HG03159 (cell line): Measurements from ENCODE around the gene HS3ST6.
"Not testable (repeated sequence)": the region's sequence is repeated elsewhere in the genome, so short reads cannot be mapped to it uniquely, and the experiment has no call there.

Experiments used
- ATAC-seq: cut with Tn5 transposase; IDR thresholded peaks from one replicate; pipeline ENCODE4 v1.9.1; 2021; ENCODE audit warnings: mild to moderate bottlenecking, moderate library complexity; ENCODE audit not compliant: unreplicated experiment

HS3ST6 gene

DNA sequence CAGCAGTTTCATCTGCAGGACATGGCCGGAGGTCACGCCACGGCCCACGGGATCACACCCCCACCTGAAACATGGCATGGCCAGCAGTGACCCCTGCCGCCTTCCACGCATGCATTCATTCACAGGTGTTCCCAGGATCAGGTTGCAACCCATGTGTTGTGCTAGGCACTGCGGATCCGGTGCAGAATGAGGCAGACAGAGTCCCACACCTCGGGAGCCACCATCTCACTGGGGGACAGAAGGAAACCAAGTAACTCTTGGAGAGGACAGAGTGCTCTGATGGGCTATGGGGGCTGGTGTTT lies 29.1 kb upstream of the HS3ST6 start:
- no peak for ATAC-seq

DNA sequence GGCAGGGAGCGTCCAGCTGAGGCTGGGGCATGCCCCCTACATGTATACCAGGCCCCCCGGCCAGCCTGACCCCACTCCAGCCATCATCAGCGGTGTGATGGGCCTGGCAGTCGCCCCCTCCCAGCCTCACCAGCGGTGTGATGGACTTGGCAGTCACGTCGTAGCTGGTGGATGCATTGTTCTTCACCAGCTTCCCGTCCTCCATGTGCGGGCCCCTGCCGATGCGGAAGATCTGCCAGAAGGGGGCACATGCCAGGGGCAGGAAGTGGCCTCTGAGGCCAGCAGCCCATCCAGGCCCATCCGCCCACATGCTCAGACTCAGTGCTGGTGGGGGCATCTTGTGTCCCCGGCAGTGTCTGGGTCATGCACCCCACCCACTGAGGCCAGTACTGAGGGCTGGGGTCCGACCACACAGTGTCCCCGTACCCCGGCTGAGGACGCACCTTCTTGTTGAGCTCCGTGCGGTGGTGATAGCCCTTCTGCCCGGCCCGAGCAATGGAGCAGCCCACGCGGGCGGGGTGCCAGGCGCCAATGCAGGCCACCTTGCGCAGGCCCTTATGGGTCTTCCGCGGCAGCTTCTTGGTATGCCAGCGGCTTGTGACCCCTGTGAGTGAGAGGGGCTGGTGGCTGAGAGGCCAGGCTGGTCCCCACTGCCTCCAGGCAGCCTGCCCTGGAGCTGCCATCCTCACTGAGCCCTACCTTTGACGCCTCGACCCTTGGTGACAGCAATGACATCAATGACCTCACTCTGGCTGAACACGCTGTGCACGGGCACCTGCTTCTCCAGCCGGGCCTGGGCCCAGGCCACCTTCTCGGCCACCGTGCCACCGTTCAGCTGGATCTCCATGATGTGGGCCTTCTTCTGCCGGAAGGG lies 28.5 kb upstream of the HS3ST6 start:
- no peak for ATAC-seq

DNA sequence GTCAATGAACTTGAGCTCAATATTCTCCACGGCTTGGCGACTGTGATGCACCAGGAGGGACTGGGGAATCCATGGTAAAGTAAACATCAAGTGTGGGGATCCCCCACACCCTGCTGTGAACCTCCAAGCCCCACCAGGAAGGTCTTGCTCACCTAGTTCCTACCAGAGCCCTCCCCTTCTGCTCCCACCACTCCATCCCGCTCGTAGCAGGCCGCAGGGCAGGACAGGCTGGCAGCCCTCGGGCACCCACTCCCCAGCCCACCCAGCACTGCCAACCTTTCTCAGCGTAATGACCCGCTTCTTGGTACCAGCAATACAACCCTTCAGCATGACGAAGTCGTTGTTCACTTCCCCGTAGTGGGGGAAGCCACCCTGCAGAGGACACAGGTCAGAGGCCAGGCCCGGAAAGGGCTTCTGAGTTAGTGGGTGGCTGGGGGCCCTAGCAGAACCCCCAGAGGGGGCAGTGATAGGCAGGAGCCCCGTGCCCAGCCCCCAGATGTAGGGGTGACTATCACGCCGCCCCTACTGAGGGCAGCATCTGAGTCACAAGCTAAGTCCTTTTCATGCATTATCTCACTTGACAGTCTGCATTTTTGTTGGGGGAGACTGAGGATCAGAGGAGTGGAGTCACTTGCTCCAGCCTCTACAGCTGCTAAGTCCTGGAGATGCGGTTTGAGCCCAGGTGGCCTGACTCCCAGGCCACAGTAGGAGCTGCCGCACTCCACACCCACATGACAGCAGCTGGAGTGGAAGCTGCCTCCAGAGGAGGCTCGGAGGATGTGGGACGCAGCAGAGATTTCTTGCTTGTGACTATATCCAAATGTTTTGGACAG lies 27.6 kb upstream of the HS3ST6 start:
- no peak for ATAC-seq

DNA sequence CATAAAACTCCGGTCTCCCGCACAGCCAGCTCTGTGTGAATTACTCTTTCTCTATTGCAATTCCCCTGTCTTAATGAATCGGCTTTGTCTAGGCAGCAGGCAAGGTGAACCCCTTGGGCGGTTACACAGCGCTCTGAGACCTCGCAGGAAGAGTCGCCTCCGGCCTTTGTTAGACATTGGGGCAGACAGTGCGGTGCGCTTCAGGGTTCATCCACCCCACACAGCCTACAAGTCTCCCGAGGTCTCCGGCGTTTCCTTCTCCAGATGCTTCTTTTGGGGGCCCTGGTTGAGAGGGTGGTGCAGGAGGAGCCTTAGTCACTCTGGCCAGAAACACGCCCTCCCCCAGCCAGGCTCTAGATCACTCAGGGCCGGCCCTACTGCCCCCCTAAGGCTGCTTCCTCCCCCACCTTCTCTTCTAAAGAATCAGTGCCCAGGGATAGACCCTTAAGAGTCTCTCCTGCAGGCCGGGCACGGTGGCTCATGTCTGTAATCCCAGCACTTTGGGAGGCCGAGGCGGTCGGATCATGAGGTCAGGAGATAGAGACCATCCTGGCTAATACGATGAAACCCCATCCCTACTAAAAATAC lies 26.5 kb upstream of the HS3ST6 start:
- no peak for ATAC-seq

DNA sequence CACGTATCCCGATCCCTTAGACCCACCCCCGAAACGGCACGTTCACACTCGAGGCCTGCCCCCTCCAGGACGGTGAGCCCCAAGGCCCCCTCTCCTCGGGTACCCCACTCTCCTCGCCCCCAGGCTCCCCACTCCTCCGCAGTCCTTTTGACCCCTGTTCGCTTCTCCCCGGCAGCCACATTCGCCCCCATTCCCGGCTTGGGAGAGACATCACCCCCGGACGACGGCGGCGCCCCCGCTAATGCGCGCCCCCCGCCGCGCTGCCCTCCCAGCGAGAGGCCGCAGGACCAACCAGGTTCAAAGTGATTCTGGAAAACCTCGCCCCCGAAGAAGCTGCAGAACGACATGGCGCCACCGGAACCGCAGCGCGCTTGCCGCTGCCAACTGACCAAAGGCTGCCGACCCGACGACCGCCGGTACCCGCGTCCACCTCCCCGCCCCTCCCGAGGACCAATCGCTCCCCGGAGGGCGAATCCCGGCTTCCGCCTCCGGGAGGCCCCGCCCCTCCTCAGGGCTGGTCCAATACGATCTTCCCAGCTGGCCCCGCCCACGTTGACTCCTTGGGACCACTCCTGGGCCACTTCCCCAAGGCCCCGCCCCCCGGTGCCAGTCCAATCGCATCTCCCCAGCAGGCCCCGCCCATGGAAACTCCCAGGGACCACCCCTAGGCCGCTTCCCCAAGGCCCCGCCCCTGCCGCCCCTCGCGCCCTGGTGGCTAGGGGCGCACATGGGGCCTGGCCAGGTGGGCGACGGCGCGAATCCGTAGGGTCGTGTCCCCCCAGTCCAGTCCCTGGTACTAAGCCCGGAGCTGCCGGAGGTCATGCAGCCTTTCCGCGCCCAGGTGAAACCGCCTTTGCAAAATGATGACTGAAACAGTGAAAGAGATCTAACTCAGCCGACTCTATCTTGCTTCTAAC lies 24.9 kb upstream of the HS3ST6 start, which contains the start of gene MSRB1:
Gene MSRB1 (minus strand): TSS at position 390 of the 917 bp plus-strand sequence. CDS start 43 bp downstream, at position 347.
- ATAC-seq, result peak; percentile 88

DNA sequence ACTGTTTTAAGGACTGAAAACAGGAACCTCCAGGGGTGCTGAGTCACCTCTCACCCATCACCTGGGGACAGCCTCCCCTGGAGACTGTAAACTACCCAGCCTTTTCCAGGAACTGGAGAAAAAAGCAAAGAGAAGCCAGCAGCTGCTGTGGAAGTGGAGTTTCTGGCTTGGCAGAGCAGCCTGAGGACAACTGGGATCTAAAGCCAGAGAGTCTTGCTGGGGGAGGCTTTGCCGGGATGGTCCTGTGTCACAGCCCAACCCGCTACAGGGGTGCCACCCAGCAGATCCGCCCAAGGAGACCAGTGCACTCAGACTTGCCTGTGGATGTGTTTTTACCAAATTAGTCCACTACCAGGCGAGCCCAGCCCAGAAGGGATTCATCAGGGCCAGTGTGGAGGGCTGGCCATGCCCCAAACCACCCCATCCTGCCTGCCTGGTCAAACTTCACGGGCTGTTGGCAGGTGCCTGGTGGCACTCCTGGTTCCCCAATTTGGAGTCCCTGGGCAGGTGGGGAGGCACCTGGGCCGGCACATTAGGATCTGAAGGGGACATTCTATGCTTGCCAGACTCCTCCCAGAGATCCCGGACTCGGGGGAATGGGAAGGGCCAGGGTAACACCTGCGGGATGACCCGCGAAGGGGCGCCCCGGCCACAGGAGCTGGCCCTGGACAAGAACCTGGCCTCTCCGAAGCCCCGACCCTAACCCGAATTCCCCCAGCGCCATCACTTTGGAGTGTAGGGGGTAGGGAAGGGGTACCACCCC lies 24.0 kb upstream of the HS3ST6 start:
- ATAC-seq, result no peak

DNA sequence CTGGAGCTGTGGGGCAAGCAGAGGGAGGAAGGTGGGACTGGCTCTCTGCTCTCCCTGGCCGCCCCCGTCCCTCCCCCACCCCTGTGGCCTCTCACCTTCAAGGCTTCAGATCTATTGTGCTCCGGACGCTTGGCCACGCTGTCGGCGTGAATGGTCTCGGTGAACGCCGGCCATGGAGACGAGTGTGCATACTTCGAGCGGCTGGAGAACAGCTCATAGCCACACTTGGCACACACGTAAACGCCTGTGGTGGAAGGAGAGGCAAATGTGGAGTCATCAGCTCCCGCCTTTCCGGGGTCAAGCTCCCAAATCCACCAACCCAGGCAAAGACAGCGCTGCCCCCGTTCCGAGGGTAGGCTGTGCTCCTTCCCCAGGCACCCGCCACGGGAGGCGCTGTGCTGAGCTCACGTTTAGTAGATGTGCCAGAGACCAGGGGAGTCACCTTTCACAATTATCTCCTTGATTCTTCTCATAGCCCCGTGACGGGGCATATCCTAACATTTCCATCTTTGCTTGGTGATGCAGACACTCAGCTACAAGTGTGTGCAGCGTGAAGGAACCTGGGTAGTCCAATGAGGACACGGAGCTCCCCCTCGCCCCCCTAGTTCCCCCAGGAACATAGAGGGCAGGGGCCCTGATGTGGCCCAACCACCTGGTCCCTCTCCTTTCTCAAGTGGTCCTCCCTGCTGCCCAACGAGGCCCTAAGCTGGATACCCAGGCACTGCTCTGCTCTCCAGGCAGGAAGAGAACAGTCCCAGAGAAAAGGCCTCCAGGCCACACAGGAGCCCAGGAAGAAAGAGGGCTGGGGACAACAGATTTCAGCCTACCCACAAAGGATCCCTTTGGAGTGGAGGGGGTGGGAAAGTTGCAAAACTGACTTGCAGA lies 23.2 kb upstream of the HS3ST6 start:
- ATAC-seq, result no peak

DNA sequence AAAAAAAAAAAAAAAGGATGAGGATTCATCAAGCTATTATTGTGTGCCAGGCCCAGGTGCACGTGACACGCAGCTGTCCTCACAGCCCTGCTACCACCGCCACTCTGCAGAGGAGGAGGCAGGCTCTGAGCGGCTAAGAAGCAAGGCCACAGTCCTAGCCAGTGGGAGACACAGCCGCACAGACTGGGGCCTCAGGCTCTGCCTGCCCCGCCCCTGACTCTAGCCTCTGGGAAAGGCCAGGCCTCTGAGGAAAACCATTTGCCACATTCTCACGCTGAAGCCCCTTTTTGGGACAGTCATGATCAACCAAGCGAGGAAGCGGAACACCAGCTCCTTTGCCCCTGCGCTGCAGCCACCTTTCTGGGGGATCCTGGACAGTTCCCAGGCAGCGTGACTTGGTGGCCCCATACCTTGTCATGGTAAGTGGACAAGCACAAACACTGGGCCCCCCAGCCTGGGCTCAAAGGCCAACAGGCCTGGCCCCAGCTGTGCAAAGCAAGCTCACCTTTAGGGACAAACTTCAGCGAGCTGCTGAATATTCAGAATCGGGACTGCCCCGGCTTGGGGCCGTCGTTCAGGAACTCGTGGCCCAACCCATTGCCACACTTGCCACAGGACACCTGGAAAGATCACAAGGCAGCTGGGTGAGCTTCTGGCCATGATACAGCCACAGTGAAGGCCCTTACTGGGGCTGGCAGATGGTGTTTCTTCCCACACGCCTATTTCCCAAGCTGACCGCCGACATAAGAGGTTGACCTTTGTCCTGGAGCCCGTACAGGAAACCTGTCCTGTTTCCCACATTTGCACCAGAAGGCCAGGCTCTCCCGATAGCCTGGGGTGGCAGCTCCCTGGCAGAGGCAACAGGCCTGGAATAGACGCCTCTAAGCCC lies 22.3 kb upstream of the HS3ST6 start:
- ATAC-seq, result no peak

DNA sequence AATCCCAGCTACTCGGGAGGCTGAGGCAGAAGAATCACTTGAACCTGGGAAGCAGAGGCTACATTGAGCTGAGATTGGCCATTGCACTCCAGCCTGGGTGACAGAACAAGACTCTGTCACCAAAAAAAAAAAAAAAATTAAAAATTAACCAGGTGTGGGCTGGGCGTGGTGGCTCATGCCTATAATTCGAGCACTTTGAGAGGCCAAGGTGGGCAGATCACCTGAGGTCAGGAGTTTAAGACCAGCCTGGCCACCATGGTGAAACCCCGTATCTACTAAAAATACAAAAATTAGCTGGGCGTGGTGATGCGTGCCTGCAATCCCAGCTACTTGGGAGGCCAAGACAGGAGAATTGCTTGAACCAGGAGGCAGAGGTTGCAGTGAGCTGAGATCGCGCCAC lies 21.6 kb upstream of the HS3ST6 start:
- not testable (repeated sequence) for ATAC-seq

DNA sequence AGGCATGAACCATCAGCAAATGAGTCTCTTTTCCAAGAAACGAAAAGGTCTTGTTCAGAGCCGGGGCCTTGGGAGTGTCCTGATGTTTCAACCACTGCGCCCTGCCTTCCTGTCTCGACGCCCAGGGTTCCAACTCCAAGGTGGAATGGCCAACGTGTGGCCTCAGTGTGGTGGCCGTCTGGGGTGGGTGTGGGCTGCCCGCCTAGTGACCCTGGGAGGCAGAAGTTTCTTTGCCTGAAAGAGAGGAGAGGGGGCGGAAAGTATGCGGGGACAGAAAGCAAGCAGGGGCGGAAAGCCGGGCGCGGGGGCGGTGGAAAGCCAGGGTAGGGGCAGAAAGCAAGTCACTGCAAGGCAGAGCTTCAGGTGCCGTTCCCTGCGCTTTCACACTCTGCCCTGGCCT lies 20.7 kb upstream of the HS3ST6 start:
- ATAC-seq, result no peak

DNA sequence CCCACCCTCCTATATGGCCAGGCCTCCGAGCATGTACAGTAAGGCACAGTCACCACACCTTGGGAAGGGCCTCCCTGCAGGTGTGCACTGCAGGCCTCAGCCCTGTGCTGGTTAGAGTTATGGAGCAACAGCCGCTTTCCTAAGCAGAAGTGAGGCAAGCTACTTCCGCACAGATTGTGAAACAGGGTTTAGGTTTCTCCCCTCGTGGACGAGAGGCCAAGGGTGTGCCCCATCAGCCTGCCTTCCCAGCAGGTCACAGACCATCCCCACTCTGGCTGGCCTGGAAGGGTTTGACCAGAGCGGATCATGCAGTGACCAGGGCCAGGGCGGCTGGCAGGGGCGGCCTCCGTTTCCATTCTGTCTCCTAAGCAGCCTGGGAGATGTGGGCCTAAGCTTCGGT lies 20.1 kb upstream of the HS3ST6 start:
- no peak for ATAC-seq

DNA sequence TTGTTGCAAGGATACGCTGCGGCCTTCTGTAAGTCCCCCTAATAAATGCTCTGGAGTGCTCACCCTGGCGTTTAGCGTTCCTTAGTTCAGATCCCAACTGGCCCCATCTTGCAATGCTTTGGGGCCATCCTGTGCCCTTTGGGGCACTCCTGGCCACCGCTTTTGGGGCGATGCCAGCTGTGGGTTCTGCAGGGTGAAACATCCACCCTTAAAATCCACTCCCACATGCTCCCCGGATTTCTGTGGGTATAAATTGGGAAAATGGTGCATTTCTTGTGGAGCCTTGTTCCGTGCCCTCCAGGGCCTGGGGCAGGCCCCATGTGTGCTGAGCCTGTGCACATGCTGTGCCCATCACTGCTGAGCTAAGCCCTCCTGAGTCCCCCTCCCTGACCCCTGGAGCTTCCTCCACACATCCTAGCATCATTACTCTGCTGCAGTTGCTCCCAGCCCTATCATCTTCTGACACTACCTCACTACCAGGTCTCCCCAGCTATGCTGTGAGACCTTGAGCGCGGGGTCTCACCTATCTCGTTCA lies 18.8 kb upstream of the HS3ST6 start:
- ATAC-seq, result no peak

DNA sequence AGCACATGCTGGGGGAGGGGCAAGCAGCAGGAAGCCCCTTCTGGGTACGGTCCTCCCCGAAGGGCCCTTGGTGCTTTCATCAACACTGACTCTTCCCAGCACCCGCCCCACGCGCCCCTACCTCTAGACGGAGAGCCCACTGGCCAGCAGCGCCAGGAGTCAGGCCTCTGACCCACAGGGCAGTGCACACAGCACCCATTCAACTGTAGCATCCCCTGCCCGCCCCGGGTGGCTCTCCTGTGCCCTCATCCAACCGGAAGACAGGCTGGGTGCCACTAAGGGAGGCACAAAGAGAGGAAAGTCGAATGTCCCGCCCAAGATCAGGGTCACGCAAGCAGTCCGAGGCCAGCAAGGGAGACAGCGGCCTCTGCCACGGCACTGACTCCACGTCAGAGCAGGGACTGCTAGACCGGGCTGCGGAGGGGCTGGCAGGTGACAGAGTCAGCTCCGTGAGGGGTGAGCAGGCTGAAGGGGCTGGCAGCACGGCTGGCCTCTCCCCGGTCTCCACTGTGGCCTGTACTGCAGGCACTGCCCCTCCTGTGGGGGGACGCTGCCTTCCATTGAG lies 15.0 kb upstream of the HS3ST6 start:
- ATAC-seq, result no peak

DNA sequence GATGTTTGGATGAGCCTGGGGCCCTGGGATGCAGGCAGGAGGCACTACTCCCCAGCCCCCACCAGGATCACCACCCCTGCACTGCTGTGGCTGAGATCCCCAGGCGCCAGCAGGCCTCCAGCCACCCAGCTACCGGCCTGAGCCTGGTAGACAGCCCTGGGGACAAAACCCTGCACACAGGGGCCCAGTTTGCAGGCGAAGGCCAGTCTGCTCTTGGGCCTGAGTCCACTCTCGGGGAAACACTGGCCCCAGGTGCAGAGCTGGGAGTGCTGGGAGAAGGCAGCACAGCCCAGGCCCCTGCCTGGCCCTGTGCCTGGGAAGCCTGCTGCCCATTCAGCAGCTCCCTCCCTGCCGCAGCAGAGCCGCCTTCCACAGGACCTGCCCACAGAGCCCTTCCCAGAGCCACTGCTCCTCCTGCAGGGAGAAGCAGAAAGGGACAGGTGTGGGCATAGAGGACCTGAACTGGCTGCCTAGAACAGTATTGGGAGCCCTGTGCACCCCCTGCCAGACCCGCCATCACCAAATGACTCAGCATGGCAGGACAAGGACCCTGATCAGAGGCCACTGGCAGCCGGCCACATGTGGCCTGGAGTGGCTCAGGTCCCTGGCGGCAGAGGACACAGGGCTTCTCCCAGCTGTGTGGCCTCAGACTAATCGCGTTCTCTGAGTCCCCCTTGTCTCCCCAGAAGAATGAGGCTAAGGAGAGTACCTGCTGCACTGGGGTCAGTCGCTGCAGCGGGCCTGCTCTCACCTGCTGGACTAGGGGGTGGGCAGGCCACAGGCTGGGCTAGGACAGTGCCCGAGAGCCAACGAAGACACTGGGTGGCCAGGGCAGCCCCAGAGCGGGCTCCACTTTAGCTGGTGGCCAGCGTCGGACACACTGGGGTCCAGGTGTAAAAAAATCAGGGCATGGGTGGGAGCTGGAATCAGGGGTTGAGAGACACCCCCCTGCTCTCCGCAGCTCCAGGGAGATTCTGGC lies 14.1 kb upstream of the HS3ST6 start:
- ATAC-seq, result no peak

DNA sequence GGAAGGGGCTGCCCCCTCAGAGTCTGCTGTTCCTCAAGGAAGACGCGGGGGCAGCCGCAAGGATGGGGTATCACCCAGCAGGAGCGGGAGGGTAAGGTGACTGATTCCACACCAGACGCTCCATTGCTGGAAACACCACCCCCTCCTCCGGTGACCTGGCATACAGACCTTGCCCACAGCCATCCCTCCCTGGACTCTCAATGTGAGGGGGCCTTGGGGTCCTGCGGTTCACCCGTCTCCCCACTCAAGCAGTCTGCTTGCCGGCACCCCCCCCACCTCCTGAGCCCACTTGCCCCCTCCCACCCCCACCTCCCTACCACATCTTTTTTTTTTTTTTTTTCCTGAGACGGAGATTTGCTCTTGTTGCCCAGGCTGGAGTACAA lies 12.1 kb upstream of the HS3ST6 start:
- no peak for ATAC-seq
